HG03469 (cell line): ENCODE measurements around the gene GRIK1.
"Not testable (repeated sequence)": the region's sequence is repeated elsewhere in the genome, so short reads cannot be mapped to it uniquely, and the experiment has no call there.

Experiments used
- ATAC-seq: cut with Tn5 transposase; IDR thresholded peaks from one replicate; pipeline ENCODE4 v1.9.1; 2021; ENCODE audit warnings: mild to moderate bottlenecking, moderate library complexity, moderate number of reproducible peaks; ENCODE audit not compliant: unreplicated experiment

Gene GRIK1

GRCh38 chr21:29939924-29940275 is at the start of gene GRIK1:
Gene GRIK1 (minus strand): TSS chr21:29939996.
- ATAC-seq = no peak

GRCh38 chr21:29987762-29988161 is 48.0 kb upstream of the GRIK1 start:
- no peak for ATAC-seq

- ATAC-seq = no peak
Observed at GRCh38 chr21:29985866-29986265, 46.1 kb upstream of the GRIK1 start.

- ATAC-seq = no peak
Observed at GRCh38 chr21:29979043-29979442, 39.2 kb upstream of the GRIK1 start.

- no peak for ATAC-seq
Observed at GRCh38 chr21:29975776-29976175, 36.0 kb upstream of the GRIK1 start.

GRCh38 chr21:29973258-29973657 is 33.5 kb upstream of the GRIK1 start:
- no peak for ATAC-seq

GRCh38 chr21:29961291-29962027 is 21.7 kb upstream of the GRIK1 start:
- no peak for ATAC-seq

- no peak for ATAC-seq
Observed at GRCh38 chr21:29958551-29958950, 18.8 kb upstream of the GRIK1 start.

GRCh38 chr21:29958035-29958434 is 18.2 kb upstream of the GRIK1 start:
- ATAC-seq = not testable (repeated sequence)

- ATAC-seq = no peak
Observed at GRCh38 chr21:29953690-29954089, 13.9 kb upstream of the GRIK1 start.

- ATAC-seq = no peak
Observed at GRCh38 chr21:29953072-29953471, 13.3 kb upstream of the GRIK1 start.

- ATAC-seq = no peak
Observed at GRCh38 chr21:29951911-29952310, 12.1 kb upstream of the GRIK1 start.

GRCh38 chr21:29949991-29950390 is 10.2 kb upstream of the GRIK1 start:
- ATAC-seq = no peak

- ATAC-seq = no peak
Observed at GRCh38 chr21:29947119-29947518, 7.3 kb upstream of the GRIK1 start.

- ATAC-seq = no peak
Observed at GRCh38 chr21:29943885-29944284, 4.1 kb upstream of the GRIK1 start.

- ATAC-seq = no peak
Observed at GRCh38 chr21:29942034-29942433, 2.2 kb upstream of the GRIK1 start.

GRCh38 chr21:29940991-29941390 is 1.2 kb upstream of the GRIK1 start:
- no peak for ATAC-seq

- no peak for ATAC-seq
Observed at GRCh38 chr21:29940361-29940760, 565 bp upstream of the GRIK1 start.

- ATAC-seq = no peak
Observed at GRCh38 chr21:29939104-29939923, 482 bp downstream of the GRIK1 start.

GRCh38 chr21:29938776-29939103 is 1.1 kb downstream of the GRIK1 start:
- no peak for ATAC-seq

GRCh38 chr21:29933088-29933487 is 6.7 kb downstream of the GRIK1 start:
- no peak for ATAC-seq

GRCh38 chr21:29928537-29928936 is 11.3 kb downstream of the GRIK1 start:
- no peak for ATAC-seq
